GM18858 (cell line): ENCODE data around the gene N4BP2L1.
A peak's percentile ranks its signal among the peaks of the same experiment; 100 is the strongest.
"Not testable (repeated sequence)": the region's sequence is repeated elsewhere in the genome, so short reads cannot be mapped to it uniquely, and the experiment has no call there.

Experiments
- ATAC-seq: cut with Tn5 transposase; IDR thresholded peaks from one replicate; pipeline ENCODE4 v1.9.1; 2021; ENCODE audit not compliant: unreplicated experiment

Gene N4BP2L1

DNA sequence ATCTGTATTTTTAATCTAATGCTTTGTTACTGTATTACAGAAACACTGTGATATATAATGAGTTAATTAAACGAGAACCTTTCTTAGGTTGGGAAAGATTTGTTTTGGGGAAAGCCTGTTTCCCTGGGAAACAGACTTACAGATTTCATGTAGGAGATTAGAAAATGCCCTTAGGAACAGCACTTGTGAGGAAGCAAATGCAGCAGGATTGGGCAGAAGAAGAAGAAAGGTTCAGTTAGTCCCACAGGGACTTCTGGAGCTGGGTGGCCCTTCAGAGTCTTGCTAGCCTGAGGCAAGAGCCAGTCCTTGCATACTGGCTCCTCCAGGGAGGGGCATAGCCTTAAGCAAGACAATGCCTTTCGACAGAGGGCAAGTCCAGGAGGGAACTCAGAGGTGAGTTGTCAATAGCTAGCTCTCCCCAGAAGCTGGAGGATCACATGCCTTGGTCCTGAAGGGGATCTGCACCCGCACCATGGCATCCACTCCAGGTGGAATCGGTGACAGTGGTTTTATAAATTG, 36.8 kb downstream of the N4BP2L1 start:
- ATAC-seq = no peak

DNA sequence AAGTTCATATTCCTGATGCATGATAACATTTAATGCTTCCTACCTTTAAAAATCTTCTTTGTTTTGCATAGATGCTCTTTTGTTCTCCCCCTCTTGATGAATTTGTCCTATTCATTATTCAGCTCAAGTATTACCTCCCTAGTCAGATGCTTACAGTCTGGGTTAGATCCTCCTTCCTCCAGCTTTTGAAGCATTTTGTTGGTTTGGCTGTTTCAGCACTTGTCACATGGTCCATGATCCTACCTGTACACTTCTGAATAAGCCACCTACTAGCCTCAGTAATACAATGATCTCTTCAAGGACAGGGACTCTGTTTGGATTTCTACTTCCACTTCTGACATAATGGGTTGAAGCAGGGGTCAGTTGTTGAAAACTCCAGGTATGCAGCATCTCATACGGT, 37.4 kb downstream of the N4BP2L1 start:
- no peak for ATAC-seq

DNA sequence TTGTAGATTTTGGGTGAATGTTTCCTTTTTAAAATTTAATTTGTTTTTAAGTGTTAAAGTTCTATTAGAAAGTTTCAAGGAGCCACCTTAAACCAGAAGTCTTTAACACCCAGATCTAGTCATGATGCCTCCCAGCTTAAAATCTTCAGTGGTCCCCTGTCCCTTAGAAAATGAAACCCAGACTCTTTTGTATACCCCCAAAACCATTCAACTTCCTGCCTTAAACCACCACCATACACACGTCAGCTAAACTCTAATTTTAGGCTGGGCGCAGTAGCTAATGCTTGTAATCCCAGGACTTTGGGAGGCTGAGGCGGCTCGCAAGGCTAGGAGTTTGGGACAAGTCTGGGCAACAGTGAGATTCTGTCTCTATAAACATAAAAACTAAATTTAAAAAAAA, 37.9 kb downstream of the N4BP2L1 start:
- no peak for ATAC-seq

DNA sequence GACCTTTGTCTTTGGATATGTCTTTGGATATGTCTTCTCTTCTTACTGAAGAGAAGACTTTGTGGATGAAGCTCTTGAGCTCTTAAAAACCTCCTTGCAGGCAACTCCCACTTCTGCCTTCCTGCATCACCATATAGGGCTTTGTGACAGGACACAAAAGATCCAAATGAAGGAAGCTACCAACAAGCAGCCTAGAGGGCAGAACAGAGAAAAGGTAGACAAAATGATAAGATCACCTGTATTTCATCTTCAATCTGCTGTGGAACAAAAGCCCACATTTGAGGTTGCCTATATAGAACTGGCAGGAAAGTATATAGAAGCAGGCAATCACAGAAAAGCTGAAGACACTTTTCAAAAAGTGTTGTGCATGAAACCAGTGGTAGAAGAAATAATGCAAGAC, 42.5 kb downstream of the N4BP2L1 start:
- ATAC-seq = no peak

DNA sequence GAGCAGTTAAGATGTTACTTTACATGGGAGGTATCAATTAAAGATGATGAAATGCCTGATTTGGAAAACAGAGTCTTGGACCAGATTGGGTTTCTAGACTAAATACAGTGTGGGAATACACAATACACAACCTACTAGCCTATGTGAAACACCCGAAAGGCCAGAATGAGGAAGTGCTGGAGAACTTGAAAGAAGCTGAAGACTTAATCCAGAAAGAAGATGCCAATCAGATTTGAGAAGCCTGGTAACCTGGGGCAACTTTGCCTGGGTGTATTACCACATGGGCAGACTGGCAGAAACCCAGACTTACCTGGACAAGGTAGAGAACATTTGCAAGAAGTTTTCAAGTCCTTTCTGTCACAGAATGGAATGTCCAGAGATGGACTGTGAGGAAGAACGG, 43.2 kb downstream of the N4BP2L1 start:
- no peak for ATAC-seq

DNA sequence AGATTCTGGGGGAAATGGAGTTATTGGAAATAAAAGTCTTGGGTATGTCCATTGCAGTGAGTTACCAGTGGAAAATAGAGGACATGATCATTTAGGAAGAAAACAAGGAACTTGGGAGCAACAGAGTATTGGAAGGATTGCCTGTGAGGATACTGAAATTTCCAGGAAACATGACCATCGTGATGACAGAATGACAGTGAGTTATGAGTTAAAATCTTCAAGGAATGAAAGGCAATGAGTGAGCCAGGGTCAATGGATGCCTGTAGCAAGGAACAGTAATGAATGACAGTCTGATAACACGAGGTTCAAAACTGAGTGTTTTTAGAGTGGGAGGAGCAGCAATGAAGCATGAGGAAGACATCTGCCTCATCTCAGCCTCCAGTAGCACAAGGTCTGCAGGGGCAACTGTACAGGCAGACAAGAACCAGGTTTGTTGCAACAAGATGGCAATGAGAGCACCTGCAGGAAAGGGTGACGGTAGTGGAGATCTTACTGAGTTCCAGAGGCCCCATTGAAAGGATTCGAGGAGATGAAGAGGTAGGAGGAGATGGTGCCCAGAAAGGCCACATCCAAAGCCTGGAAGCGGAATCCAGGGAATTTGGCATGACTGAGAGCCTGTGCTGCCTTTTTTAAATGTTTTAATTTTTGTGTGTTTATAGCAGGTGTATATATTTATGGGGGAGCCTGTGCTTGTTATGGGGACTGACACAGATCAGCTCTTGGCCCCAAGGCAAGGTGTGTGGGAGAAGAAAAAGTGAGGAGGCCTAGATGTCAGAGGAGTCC, 43.9 kb downstream of the N4BP2L1 start:
- ATAC-seq = no peak

DNA sequence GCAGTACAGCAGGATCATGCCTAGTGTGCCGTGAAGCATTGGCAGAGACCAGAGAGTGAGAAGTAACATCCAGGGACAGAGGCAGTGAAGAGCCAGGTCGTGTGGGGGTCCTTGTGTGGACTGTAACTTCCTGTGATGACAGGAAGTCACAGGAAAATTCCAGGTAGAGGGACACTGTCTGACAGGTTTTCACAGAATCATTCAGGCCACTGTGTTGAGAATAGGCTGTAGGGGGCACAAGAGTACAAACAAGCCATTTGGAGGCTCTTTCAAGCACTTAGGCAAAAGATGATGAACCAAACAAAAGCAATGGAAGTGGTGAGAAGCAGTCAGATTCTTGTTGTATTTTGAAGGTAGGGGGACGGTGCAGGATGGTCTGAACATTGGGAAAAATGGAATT, 46.4 kb downstream of the N4BP2L1 start:
- ATAC-seq = no peak

DNA sequence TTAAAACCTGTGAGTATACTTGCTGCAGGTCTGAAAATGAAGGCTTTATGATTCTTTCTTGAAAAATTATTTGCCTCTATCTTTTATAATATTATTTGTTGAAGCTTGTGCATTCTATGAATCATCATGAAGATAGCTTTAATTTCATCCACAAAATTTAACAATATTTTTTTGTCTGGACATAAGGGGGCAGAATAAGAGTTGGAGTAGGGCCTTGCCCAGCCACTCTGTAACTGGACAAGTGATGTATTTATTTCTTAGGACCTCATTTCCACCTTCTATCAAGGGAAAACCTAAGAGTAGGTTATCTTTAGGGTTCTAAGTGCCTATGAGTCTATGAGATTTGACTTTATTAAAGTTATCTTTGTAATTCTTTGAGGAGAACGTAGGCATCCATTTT, 49.9 kb downstream of the N4BP2L1 start:
- no peak for ATAC-seq

DNA sequence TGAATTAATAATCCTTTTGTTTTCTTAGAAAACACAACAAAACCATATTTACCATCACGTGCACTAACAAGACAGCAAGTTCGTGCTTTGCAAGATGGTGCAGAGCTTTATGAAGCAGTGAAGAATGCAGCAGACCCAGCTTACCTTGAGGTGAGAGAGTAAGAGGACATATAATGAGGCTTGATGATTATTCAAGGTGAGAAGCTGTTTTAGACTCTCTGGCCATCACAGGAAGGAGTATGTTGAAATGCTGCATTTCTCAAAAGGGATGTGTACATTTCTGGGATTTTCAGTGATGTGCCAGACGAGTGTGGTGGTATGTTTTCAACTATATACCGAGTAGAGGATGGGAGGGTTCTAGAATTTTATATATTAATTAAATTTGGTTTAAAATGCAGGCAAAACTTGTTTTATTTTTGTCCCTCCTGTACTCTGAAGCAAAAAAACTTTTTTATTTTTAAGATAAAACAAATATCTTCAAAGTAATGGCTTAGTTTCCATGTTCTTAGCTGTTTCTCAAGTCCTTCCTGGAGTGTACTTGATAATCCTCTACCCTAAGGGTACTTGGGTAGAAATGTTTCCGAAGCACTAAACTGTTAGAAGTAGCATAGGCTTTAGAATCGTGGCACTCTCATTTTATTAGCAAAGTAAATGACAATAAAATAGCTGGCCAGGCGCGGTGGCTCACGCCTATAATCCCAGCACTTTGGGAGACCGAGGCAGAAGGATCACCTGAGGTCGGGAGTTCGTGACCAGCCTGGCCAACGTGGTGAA, 51.1 kb downstream of the N4BP2L1 start:
- no peak for ATAC-seq

DNA sequence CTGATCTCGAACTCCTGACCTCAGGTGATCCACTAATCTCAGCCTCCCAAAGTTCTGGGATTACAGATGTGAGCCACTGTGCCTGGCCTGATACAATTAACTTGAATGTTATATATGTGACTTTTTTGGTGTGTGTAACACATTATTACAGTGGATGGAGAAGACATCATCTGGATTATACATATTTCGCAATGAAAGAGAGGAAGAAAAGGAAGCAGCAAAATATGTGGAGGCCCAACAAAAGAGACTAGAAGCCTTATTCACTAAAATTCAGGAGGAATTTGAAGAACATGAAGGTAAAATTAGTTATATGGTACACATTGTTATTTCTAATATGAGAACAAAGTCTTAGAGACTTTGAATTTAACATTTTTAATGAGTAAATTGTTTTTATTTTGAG, 57.1 kb downstream of the N4BP2L1 start:
- no peak for ATAC-seq

DNA sequence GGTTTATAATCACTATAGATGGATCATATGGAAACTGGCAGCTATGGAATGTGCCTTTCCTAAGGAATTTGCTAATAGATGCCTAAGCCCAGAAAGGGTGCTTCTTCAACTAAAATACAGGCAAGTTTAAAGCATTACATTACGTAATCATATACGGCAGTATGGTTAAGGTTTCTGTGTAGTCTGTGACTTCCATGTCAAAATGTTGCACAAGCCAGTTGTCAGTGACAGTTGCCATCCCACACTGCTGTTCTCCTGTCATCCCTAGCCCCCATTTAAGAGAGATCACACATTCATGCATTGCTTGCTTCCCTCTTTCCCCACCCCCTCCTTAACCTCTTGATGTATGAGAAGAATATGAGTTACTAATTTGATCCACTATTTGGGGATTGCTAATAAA, 65.4 kb downstream of the N4BP2L1 start:
- no peak for ATAC-seq

DNA sequence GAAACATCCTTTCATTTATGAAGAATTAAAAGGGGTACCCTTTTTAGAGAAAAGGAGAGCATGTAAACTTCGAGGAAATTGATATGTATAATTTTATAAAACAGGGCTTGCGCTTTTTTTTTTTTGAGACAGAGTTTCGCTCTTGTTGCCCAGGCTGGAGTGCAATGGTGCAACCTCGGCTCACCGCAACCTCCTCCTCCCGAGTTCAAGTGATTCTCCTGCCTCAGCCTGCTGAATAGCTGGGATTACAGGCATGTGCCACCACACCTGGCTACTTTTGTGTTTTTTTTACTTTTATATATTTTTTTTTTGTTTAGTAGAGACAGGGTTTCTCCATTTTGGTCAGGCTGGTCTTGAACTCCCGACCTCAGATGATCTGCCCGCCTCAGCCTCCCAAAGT, 72.0 kb downstream of the N4BP2L1 start:
- not testable (repeated sequence) for ATAC-seq

DNA sequence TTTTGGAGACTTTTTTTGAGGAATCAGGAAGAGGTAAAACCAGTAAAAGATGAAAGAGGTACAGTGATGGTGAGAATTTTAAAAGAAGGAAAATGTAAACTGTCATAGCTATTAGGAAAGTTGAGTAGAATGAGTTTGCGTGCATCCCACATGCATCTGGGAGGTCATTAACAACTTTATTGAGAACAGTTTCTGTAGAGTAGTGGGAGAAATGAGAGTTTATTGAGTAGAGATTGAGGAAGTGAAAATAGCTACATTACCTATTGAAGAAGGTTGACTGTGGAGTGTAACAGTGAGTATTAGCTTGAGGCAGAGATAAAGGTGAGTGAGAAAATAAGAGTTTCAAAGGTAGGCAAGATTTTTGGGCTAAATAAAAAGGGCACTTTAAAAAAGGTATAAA, 73.9 kb downstream of the N4BP2L1 start:
- peak; percentile 68 for ATAC-seq

DNA sequence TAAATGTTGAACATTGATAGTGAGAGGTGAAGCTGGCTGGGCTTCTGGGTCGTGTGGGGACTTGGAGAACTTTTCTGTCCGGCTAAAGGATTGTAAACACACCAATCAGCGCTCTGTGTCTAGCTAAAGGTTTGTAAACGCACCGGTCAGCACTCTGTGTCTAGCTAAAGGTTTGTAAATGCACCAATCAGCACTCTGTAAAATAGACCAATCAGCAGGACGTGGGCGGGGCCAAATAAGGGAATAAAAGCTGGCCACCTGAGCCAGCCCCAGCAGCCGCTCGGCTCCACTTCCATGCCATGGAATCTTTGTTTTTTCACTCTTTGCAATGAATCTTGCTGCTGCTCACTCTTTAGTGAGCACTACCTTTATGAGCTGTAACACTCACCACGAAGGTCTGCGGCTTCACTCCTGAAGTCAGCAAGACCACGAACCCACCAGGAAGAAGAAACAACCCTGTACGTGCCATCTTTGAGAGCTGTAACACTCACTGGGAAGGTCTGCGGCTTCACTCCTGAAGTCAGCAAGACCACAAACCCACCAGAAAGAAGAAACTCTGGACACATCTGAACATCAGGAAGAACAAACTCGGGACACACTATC, 77.0 kb downstream of the N4BP2L1 start:
- ATAC-seq = not testable (repeated sequence)
